K562 (cell line): Measurements from ENCODE around the gene LPIN1. TPM values are rescaled to one million over a fixed set of nuclear protein-coding genes. Genes with fewer than 3 reads are reported as not detected.

Source experiments
- ATAC-seq: fragments of 200-7000 bp; cut with Tn5 transposase; 3 replicates; pipeline ENCODE4 v1.9.1; 2020; ENCODE audit warnings: moderate library complexity
- BruUV-seq: library from RNA; stranded (reverse); fragments of 400-500 nt; replicated peaks from 2 replicates; lab custom pipeline; 2021; lab: Mats Ljungman, UMichigan
- CTCF ChIA-PET: fragments of 300-600 bp; formaldehyde crosslinking; extraction: SDS; loops from one replicate; lab custom pipeline; 2021; ENCODE audit warnings: low intra/inter-chr PET ratio; lab: Yijun Ruan, JAX
- POLR2A ChIA-PET: fragments of 300-600, 350-650 bp; sonication (Branson Sonifier 250); formaldehyde crosslinking; extraction: SDS; loops from one replicate; lab custom pipeline; 2021; ENCODE audit warnings: antibody characterized with exemption, inconsistent platforms; lab: Yijun Ruan, JAX
- DNase-seq, 4 experiments: peaks; one replicate each; pipeline versions ENCODE4 v3.0.0 to v3.0.0-alpha.2; 2011 to 2018; ENCODE audit warnings: low spot score in 3 of 4, mixed read lengths in 3 of 4; ENCODE audit errors: extremely low read depth in 1 of 4
- FAIRE-seq: peaks from 2 replicates; lab custom pipeline; 2011; peaks lifted over from hg19 to GRCh38; lab: Jason Lieb, UNC
- H2AFZ ChIP-seq: 2 replicates; pipeline ENCODE4 v1.6.0; 2011; ENCODE audit warnings: low read depth, low read length, control low read depth, inconsistent platforms
- H3K27ac ChIP-seq: fragments of 200-600 bp; 3 replicates; pipeline ENCODE4 v1.8.0; 2011; ENCODE audit warnings: low read depth, mild to moderate bottlenecking, control low read depth, inconsistent platforms, low read length, moderate library complexity, mixed read lengths; ENCODE audit errors: extremely low read depth
- H3K27me3 ChIP-seq, 2 experiments: fragments of 300-600 bp in 1 of 2; 2 replicates in 1 of 2; 3 replicates in 1 of 2; pipeline versions ENCODE4 v1.6.0 to v1.8.0; 2011; ENCODE audit warnings: inconsistent platforms in 2 of 2, low read length in 2 of 2, mild to moderate bottlenecking in 1 of 2, mixed read lengths in 1 of 2, moderate library complexity in 1 of 2; ENCODE audit not compliant: control insufficient read depth in 2 of 2, insufficient read depth in 2 of 2
- H3K36me3 ChIP-seq: fragments of 300-600 bp; 3 replicates; pipeline ENCODE4 v1.8.0; 2011; ENCODE audit warnings: mild to moderate bottlenecking, low read length, inconsistent platforms; ENCODE audit not compliant: control insufficient read depth, insufficient read depth
- H3K4me1 ChIP-seq, 2 experiments: fragments of 200-600 bp in 1 of 2; replicated peaks in 1 of 2; 2 replicates in 1 of 2; 3 replicates in 1 of 2; pipeline versions ENCODE4 v1.5.1 to v1.8.0; 2011; ENCODE audit warnings: inconsistent platforms in 2 of 2, low read length in 2 of 2, mild to moderate bottlenecking in 1 of 2, mixed read lengths in 1 of 2, moderate library complexity in 1 of 2; ENCODE audit not compliant: control insufficient read depth in 2 of 2, insufficient read depth in 2 of 2
- H3K4me2 ChIP-seq: 2 replicates; pipeline ENCODE4 v1.6.1; 2011; ENCODE audit warnings: low read length, control low read depth, inconsistent platforms, mixed read lengths; ENCODE audit not compliant: insufficient read depth
- H3K4me3 ChIP-seq: fragments of 200-600 bp; sonication (generic), shearing (Covaris generic); 2 replicates; pipeline ENCODE4 v1.5.1; 2016; ENCODE audit warnings: control low read depth, inconsistent platforms
- H3K79me2 ChIP-seq: fragments of 200-600 bp; 3 replicates; pipeline ENCODE4 v1.8.0; 2011; ENCODE audit warnings: low read length, inconsistent platforms; ENCODE audit not compliant: control insufficient read depth, insufficient read depth
- H3K9ac ChIP-seq, 2 experiments: 2 replicates each; pipeline versions ENCODE4 v1.6.0 to v1.6.1; 2011; ENCODE audit warnings: low read depth in 2 of 2, low read length in 2 of 2, control low read depth in 1 of 2, inconsistent platforms in 1 of 2, mild to moderate bottlenecking in 1 of 2, mixed read lengths in 1 of 2; ENCODE audit not compliant: insufficient read depth in 1 of 2
- H3K9me1 ChIP-seq: one replicate; pipeline ENCODE4 v1.6.0; 2011; ENCODE audit warnings: inconsistent platforms, mild to moderate bottlenecking, low read length, moderate library complexity; ENCODE audit not compliant: control insufficient read depth, insufficient read depth
- H3K9me3 ChIP-seq: replicated peaks from 2 replicates; pipeline ENCODE4 v1.5.1; 2011; ENCODE audit warnings: low read depth, low read length, inconsistent platforms; ENCODE audit not compliant: control insufficient read depth, insufficient read depth
- H4K20me1 ChIP-seq: replicated peaks from 2 replicates; pipeline ENCODE4 v1.6.1; 2011; ENCODE audit warnings: low read length, inconsistent platforms, mixed read lengths; ENCODE audit not compliant: control insufficient read depth, insufficient read depth
- CEBPB ChIP-seq: fragments of 450-650 bp; IDR thresholded peaks from 2 replicates; pipeline ENCODE4 v1.6.1; 2016; ENCODE audit warnings: missing genetic modification characterization, missing compliant biosample characterization
- CEBPG ChIP-seq, 3 experiments: fragments of 200-800 bp in 1 of 3; sonication (Bioruptor generic) in 1 of 3; sonication (generic) in 1 of 3; formaldehyde crosslinking in 1 of 3; IDR thresholded peaks in 2 of 3; conservative IDR thresholded peaks in 1 of 3; 2 replicates each; pipeline versions ENCODE4 v1.6.1 to v1.8.0; 2016 to 2022; ENCODE audit warnings: missing compliant biosample characterization in 2 of 3, missing genetic modification characterization in 2 of 3, mild to moderate bottlenecking in 1 of 3, missing genetic modification reagents in 1 of 3
- FOXA3 ChIP-seq, 2 experiments: fragments of 450-650 bp in 1 of 2; sonication (generic) in 1 of 2; formaldehyde crosslinking; IDR thresholded peaks in 1 of 2; conservative IDR thresholded peaks in 1 of 2; 2 replicates each; pipeline versions ENCODE4 v1.4.0 to v1.8.0; 2020 to 2022; ENCODE audit warnings: mild to moderate bottlenecking in 2 of 2, missing genetic modification reagents in 1 of 2
- MEIS2 ChIP-seq: fragments of 450-650 bp; IDR thresholded peaks from 2 replicates; pipeline ENCODE4 v1.6.1; 2014; ENCODE audit warnings: mild to moderate bottlenecking; ENCODE audit not compliant: partially characterized antibody
- RB1 ChIP-seq: fragments of 450-650 bp; IDR thresholded peaks from 2 replicates; pipeline ENCODE4 v1.6.1; 2017; ENCODE audit warnings: low read depth, mild to moderate bottlenecking
- SIX5 ChIP-seq, 2 experiments: IDR thresholded peaks; 2 replicates each; pipeline ENCODE4 v1.6.1; 2011; ENCODE audit warnings: low read length in 2 of 2, borderline replicate concordance in 1 of 2, low read depth in 1 of 2, mild to moderate bottlenecking in 1 of 2, moderate library complexity in 1 of 2; ENCODE audit not compliant: insufficient read depth in 1 of 2
- TEAD4 ChIP-seq, 2 experiments: sonication (generic) in 1 of 2; formaldehyde crosslinking in 1 of 2; IDR thresholded peaks; 2 replicates each; pipeline versions ENCODE4 v1.6.1 to v1.8.0; 2012 to 2022; ENCODE audit warnings: borderline replicate concordance in 1 of 2, inconsistent platforms in 1 of 2, low read length in 1 of 2, mild to moderate bottlenecking in 1 of 2, missing genetic modification reagents in 1 of 2
- WGBS: fragments of 100-300 bp; shearing (Covaris generic); methylation state at CpG from one replicate; pipeline ENCODE4 v1.1.6; 2016; ENCODE audit warnings: low coverage, mixed read lengths; ENCODE audit not compliant: insufficient coverage; ENCODE audit errors: missing lambda C conversion rate; 5-methylcytosine and 5-hydroxymethylcytosine counted together
- in situ Hi-C: fragments of 300-500 bp; cut with MboI; formaldehyde crosslinking; loops from 4 replicates; pipeline ENCODE4 v1.15.0; 2018; ENCODE audit warnings: inconsistent platforms, mixed read lengths
- intact Hi-C: fragments of 100-400 bp; cut with micrococcal nuclease; formaldehyde crosslinking; loops from 2 replicates; pipeline ENCODE4 v1.14.2; 2022
- polyA plus RNA-seq, 8 experiments: library from polyadenylated mRNA; depleted of rRNA in 4 of 8; stranded (reverse) in 5 of 8; unstranded in 3 of 8; fragments of >200 nt; fragmentation: Nextera tagmentation in 2 of 8; fragmentation: Illumina TruSeq in 1 of 8; extraction: Ambion mirVana in 2 of 8; extraction: Trizol in 1 of 8; gene quantifications; 2 replicates each; pipeline versions ENCODE4 v1.2.1 to v1.2.3, GENCODE V29; 2011 to 2014; ENCODE audit warnings: inconsistent platforms in 1 of 8, missing spikeins in 1 of 8
- total RNA-seq, 7 experiments: library from RNA; depleted of rRNA in 6 of 7; stranded (reverse); fragments of >200 nt in 6 of 7; fragmentation: Illumina TruSeq in 2 of 7; extraction: Trizol in 2 of 7; gene quantifications; 2 replicates each; pipeline versions ENCODE4 v1.2.1 to v1.2.3, GENCODE V29; 2011 to 2021; ENCODE audit warnings: low replicate concordance in 1 of 7
- TF ChIP-seq, protein P1 (sequence below): fragments of 450-650 bp; IDR thresholded peaks from 2 replicates; pipeline ENCODE4 v1.6.1; 2016
- TF ChIP-seq, protein P2 (sequence below), 2 experiments: IDR thresholded peaks in 1 of 2; conservative IDR thresholded peaks in 1 of 2; 2 replicates each; pipeline ENCODE4 v1.6.1; 2016; ENCODE audit warnings: low read depth in 2 of 2, mild to moderate bottlenecking in 1 of 2, missing compliant biosample characterization in 1 of 2, missing genetic modification characterization in 1 of 2, moderate library complexity in 1 of 2

Gene LPIN1
- total and polyA plus RNA-seq, 9 of the 15 experiments (the other 6 are each of a cell fraction or from before 2014, with no cell fraction given) = 9.2 to 84.0 (median 27.8) TPM

GRCh38 chr2:11722292-11723060 is 24.0 kb upstream of the LPIN1 start:
- H2AFZ ChIP-seq = no peak overlapping the region
- no peaks in the 10 kb centered on the region for H4K20me1 ChIP-seq
- no peaks in the 10 kb centered on the region for H3K79me2 ChIP-seq
- POLR2A ChIA-PET = interaction anchor here (0.6 to 1.6 kb wide), 2 partner anchors 19 to 930 kb away, joined by 3 read pairs; no protein-coding TSS in a partner anchor
- H3K4me1 ChIP-seq = peaks cover 0 to 9% of the 10 kb centered on the region in 2 experiments; a peak in 3 of 5 replicates
- peaks cover 38 to 54% of the 10 kb centered on the region in 2 experiments for H3K27me3 ChIP-seq
- H3K4me3 ChIP-seq = no peak overlapping the region
- no TSS peak for BruUV-seq
- no peak overlapping the region for H3K9ac ChIP-seq
- H3K27ac ChIP-seq = no peak overlapping the region
- 7% methylated on average over 3 of the region's 3 CpGs for WGBS
- TF ChIP-seq CEBPG (CRISPR knock-in tag; IDR thresholded peaks at IDR 0.05) (no peak), CEBPG (tag; conservative IDR thresholded peaks at IDR 0.05 in 1 of 2, IDR thresholded peaks at IDR 0.05 in 1 of 2) (peak in 1 of 2 experiments; percentile 53; a peak in 2 of 4 replicates), TEAD4 (IDR thresholded peaks at IDR 0.05; ENCODE audit: low read length) (no peak), TEAD4 (CRISPR knock-in tag; IDR thresholded peaks at IDR 0.05; ENCODE audit: borderline replicate concordance) (no peak), SIX5 (IDR thresholded peaks at IDR 0.05; ENCODE audit: borderline replicate concordance in 1 of 2, insufficient read depth in 1 of 2, low read depth in 1 of 2, low read length in 2 of 2) (no peak), RB1 (no peak), FOXA3 (CRISPR knock-in tag; conservative IDR thresholded peaks at IDR 0.05 in 1 of 2, IDR thresholded peaks at IDR 0.05 in 1 of 2) (peak in 1 of 2 experiments; percentile 59; a peak in 2 of 4 replicates), CEBPB (peak; percentile 65), MEIS2 (peak; percentile 35)
- TF ChIP-seq, protein P1, sequence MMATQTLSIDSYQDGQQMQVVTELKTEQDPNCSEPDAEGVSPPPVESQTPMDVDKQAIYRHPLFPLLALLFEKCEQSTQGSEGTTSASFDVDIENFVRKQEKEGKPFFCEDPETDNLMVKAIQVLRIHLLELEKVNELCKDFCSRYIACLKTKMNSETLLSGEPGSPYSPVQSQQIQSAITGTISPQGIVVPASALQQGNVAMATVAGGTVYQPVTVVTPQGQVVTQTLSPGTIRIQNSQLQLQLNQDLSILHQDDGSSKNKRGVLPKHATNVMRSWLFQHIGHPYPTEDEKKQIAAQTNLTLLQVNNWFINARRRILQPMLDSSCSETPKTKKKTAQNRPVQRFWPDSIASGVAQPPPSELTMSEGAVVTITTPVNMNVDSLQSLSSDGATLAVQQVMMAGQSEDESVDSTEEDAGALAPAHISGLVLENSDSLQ = peak; percentile 24; the same call in 1 of the 2 replicates
- TF ChIP-seq, protein P2, sequence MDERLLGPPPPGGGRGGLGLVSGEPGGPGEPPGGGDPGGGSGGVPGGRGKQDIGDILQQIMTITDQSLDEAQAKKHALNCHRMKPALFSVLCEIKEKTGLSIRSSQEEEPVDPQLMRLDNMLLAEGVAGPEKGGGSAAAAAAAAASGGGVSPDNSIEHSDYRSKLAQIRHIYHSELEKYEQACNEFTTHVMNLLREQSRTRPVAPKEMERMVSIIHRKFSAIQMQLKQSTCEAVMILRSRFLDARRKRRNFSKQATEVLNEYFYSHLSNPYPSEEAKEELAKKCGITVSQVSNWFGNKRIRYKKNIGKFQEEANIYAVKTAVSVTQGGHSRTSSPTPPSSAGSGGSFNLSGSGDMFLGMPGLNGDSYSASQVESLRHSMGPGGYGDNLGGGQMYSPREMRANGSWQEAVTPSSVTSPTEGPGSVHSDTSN (CRISPR knock-in tag; IDR thresholded peaks at IDR 0.05; ENCODE audit: low read depth) = no peak
- TF ChIP-seq, protein P2 (tag; conservative IDR thresholded peaks at IDR 0.05; ENCODE audit: low read depth) = peak; percentile 62
- TF ChIP-seq, all 486 proteins: peak for 6
- CTCF ChIA-PET = no interaction called here
- no peak overlapping the region for H3K4me2 ChIP-seq
- ATAC-seq (no peak; the same call in 2 of the 3 replicates), FAIRE-seq (no peak), DNase-seq (no peak)
- no peaks in the 10 kb centered on the region for H3K9me3 ChIP-seq
- H3K9me1 ChIP-seq = no peaks in the 10 kb centered on the region
- in situ Hi-C loops (no loop called here), intact Hi-C loops (no loop called here)
- no peaks in the 10 kb centered on the region for H3K36me3 ChIP-seq
